CD14-positive monocyte (primary cell): ENCODE measurements around the gene P2RY14. TPM values are rescaled to one million over a fixed set of nuclear protein-coding genes. Genes with fewer than 3 reads are reported as not detected.
A peak's percentile ranks its signal among the peaks of the same experiment; 100 is the strongest.

Experiments used
- DNase-seq, 3 donors: peaks; one replicate each; pipeline ENCODE4 v3.0.0-alpha.2; 2011 to 2022
- H2AFZ ChIP-seq: 2 replicates; pipeline ENCODE4 v1.6.0; 2012; ENCODE audit warnings: mild to moderate bottlenecking, low read depth, low read length, inconsistent platforms; ENCODE audit not compliant: insufficient read depth, poor library complexity, severe bottlenecking
- H3K27ac ChIP-seq, 2 donors: 1 replicate in 1 of 2; 2 replicates in 1 of 2; pipeline ENCODE4 v1.5.1; 2012 to 2013; ENCODE audit warnings: low read length in 2 of 2, control low read depth in 1 of 2, inconsistent platforms in 1 of 2, low read depth in 1 of 2, mild to moderate bottlenecking in 1 of 2
- H3K27me3 ChIP-seq, 2 donors: one replicate each; pipeline versions ENCODE4 v1.6.0 to v1.6.1; 2011 to 2013; ENCODE audit warnings: low read length in 2 of 2; ENCODE audit not compliant: control insufficient read depth in 2 of 2, insufficient read depth in 2 of 2
- H3K36me3 ChIP-seq, 2 donors: replicated peaks in 1 of 2; 1 replicate in 1 of 2; 2 replicates in 1 of 2; pipeline versions ENCODE4 v1.5.1 to v1.6.1; 2012 to 2013; ENCODE audit warnings: low read length in 2 of 2, control low read depth in 1 of 2, inconsistent platforms in 1 of 2, mild to moderate bottlenecking in 1 of 2; ENCODE audit not compliant: insufficient read depth in 2 of 2, control insufficient read depth in 1 of 2
- H3K4me1 ChIP-seq, 2 donors: 1 replicate in 1 of 2; 2 replicates in 1 of 2; pipeline versions ENCODE4 v1.5.1 to v1.6.1; 2012 to 2013; ENCODE audit warnings: low read length in 2 of 2, control low read depth in 1 of 2, inconsistent platforms in 1 of 2, mild to moderate bottlenecking in 1 of 2, moderate library complexity in 1 of 2; ENCODE audit not compliant: insufficient read depth in 2 of 2, control insufficient read depth in 1 of 2
- H3K4me2 ChIP-seq: replicated peaks from 2 replicates; pipeline ENCODE3; 2012; ENCODE audit warnings: low read length, moderate library complexity, mild to moderate bottlenecking; ENCODE audit not compliant: poor library complexity, severe bottlenecking; ENCODE audit errors: extremely low read depth
- H3K4me3 ChIP-seq, 3 experiments: fragments of 200-600 bp in 1 of 3; sonication (generic) in 1 of 3; replicated peaks in 1 of 3; 1 replicate in 2 of 3; 2 replicates in 1 of 3; pipeline ENCODE4 v1.5.1; 2011 to 2013; ENCODE audit warnings: low read length in 3 of 3, mild to moderate bottlenecking in 3 of 3, control low read depth in 2 of 3, low read depth in 2 of 3, inconsistent platforms in 1 of 3, moderate library complexity in 1 of 3
- H3K79me2 ChIP-seq: 2 replicates; pipeline ENCODE4 v1.6.0; 2012; ENCODE audit warnings: mild to moderate bottlenecking, control low read depth, inconsistent platforms, low read length, moderate library complexity; ENCODE audit not compliant: insufficient read depth
- H3K9ac ChIP-seq: 2 replicates; pipeline ENCODE4 v1.6.0; 2017; ENCODE audit warnings: low read length, mild to moderate bottlenecking; ENCODE audit not compliant: insufficient read depth, poor library complexity, severe bottlenecking
- H3K9me3 ChIP-seq, 2 donors: replicated peaks in 1 of 2; 1 replicate in 1 of 2; 2 replicates in 1 of 2; pipeline versions ENCODE4 v1.5.1 to v1.6.1; 2012 to 2013; ENCODE audit warnings: low read length in 2 of 2, control low read depth in 1 of 2; ENCODE audit not compliant: control insufficient read depth in 1 of 2, insufficient read depth in 1 of 2
- H4K20me1 ChIP-seq: 2 replicates; pipeline ENCODE4 v1.6.0; 2012; ENCODE audit warnings: mild to moderate bottlenecking, low read length, control low read depth, moderate library complexity; ENCODE audit not compliant: insufficient read depth
- H3K27ac Mint-ChIP-seq, 7 donors: one replicate each; pipeline ENCODE4 v1.8.0; 2020; ENCODE audit warnings: mild to moderate bottlenecking in 7 of 7, mixed read lengths in 7 of 7, moderate library complexity in 6 of 7, inconsistent platforms in 2 of 7
- H3K27me3 Mint-ChIP-seq, 3 donors: one replicate each; pipeline ENCODE4 v1.8.0; 2021 to 2022; ENCODE audit warnings: low read depth in 3 of 3, mild to moderate bottlenecking in 3 of 3, mixed read lengths in 3 of 3, moderate library complexity in 3 of 3, inconsistent platforms in 1 of 3
- H3K36me3 Mint-ChIP-seq, 2 donors: one replicate each; pipeline ENCODE4 v1.8.0; 2020; ENCODE audit warnings: mixed read lengths in 2 of 2, inconsistent platforms in 1 of 2, mild to moderate bottlenecking in 1 of 2
- H3K4me1 Mint-ChIP-seq: one replicate; pipeline ENCODE4 v1.8.0; 2020; ENCODE audit warnings: mild to moderate bottlenecking, mixed read lengths
- H3K4me3 Mint-ChIP-seq, 2 donors: one replicate each; pipeline ENCODE4 v1.8.0; 2020; ENCODE audit warnings: mild to moderate bottlenecking in 2 of 2, mixed read lengths in 2 of 2, moderate library complexity in 1 of 2
- H3K9me3 Mint-ChIP-seq, 7 donors: one replicate each; pipeline ENCODE4 v1.8.0; 2020 to 2022; ENCODE audit warnings: mixed read lengths in 7 of 7, mild to moderate bottlenecking in 6 of 7, moderate library complexity in 6 of 7, inconsistent platforms in 2 of 7
- CTCF ChIP-seq: fragments of 200-600 bp; IDR thresholded peaks from one replicate; pipeline ENCODE4 v1.8.0; 2022; ENCODE audit warnings: antibody characterized with exemption, mild to moderate bottlenecking
- whole genome bisulfite sequencing: methylation state at CpG from one replicate; pipeline ENCODE4 v1.1.5; 2013; ENCODE audit warnings: missing lambda C conversion rate; ENCODE audit not compliant: insufficient coverage; 5-methylcytosine and 5-hydroxymethylcytosine counted together
- intact Hi-C, 2 donors: fragments of 100-400 bp; cut with micrococcal nuclease; formaldehyde crosslinking; loops; one replicate each; pipeline versions ENCODE4 v1.15.0 to v1.15.1; 2023
- polyA plus RNA-seq, 3 donors: library from polyadenylated mRNA; depleted of rRNA in 1 of 3; unstranded in 2 of 3; stranded (reverse) in 1 of 3; fragments of 300-500 nt in 2 of 3; fragments of >200 nt in 1 of 3; fragmentation: Illumina TruSeq in 2 of 3; gene quantifications; 1 replicate in 2 of 3; 2 replicates in 1 of 3; pipeline ENCODE4 v1.2.3, GENCODE V29; 2012 to 2021

Gene P2RY14
- polyA plus RNA-seq, 3 donors, result 0.20 to 0.67 (median 0.50) TPM

- no peaks in the 10 kb centered on the region for H3K9me3 ChIP-seq
- Mint-ChIP-seq H3K4me1 (peaks cover 91% of the 10 kb centered on the region), H3K4me3 (no peak overlapping the region), H3K27ac (peak overlapping the region; percentile 48 to 91 (median 85)), H3K27me3 (peaks cover 0 to 2% (median 0%) of the 10 kb centered on the region in 3 donors), H3K36me3 (peaks cover 15 to 17% of the 10 kb centered on the region in 2 donors), H3K9me3 (peaks cover 0 to 2% (median 0%) of the 10 kb centered on the region in 7 donors)
- H3K4me3 ChIP-seq, result no peak overlapping the region
- H3K36me3 ChIP-seq, result peaks cover 0 to 13% of the 10 kb centered on the region in 2 donors
- intact Hi-C loops, result loop anchor here in 1 of 2 donors (10.0 kb wide), 1 partner anchor 62 kb away; the partner anchor contains the start of gene P2RY12
- peak overlapping the region in 1 of 2 donors; percentile 30 for H3K27ac ChIP-seq
- no peaks in the 10 kb centered on the region for H3K27me3 ChIP-seq
- no CpG with 5 or more reads among the region's 1 CpG for WGBS
- H4K20me1 ChIP-seq, result peaks cover 18% of the 10 kb centered on the region
- TF ChIP-seq CTCF, result no peak
- H3K79me2 ChIP-seq, result peaks cover 27% of the 10 kb centered on the region
- H3K9ac ChIP-seq, result no peak overlapping the region
- DNase-seq, result peak in 1 of 3 donors; percentile 31
- peaks cover 77 to 95% of the 10 kb centered on the region in 2 donors for H3K4me1 ChIP-seq
- H2AFZ ChIP-seq, result no peak overlapping the region
- H3K4me2 ChIP-seq, result peak overlapping the region; percentile 58
Measured at GRCh38 chr3:151322511-151322910, 44.2 kb upstream of the P2RY14 start.

GRCh38 chr3:151321526-151321925 is 43.2 kb upstream of the P2RY14 start:
- H3K4me1 ChIP-seq, result peaks cover 68 to 85% of the 10 kb centered on the region in 2 donors
- intact Hi-C loops, result loop anchor here in 1 of 2 donors (10.0 kb wide), 1 partner anchor 63 kb away; the partner anchor contains the start of gene P2RY12
- H3K9me3 ChIP-seq, result no peaks in the 10 kb centered on the region
- WGBS, result no CpG with 5 or more reads among the region's 1 CpG
- Mint-ChIP-seq H3K27ac (peak overlapping the region; percentile 66 to 91 (median 88)), H3K4me1 (peaks cover 81% of the 10 kb centered on the region), H3K27me3 (peaks cover 0 to 3% (median 0%) of the 10 kb centered on the region in 3 donors), H3K36me3 (peaks cover 7% of the 10 kb centered on the region in 2 donors), H3K9me3 (peaks cover 0 to 2% (median 0%) of the 10 kb centered on the region in 7 donors), H3K4me3 (peak overlapping the region; percentile 52 to 57)
- peak overlapping the region in 1 of 3 experiments; percentile 56 for H3K4me3 ChIP-seq
- H3K9ac ChIP-seq, result no peak overlapping the region
- H3K79me2 ChIP-seq, result peaks cover 17% of the 10 kb centered on the region
- peaks cover 9% of the 10 kb centered on the region for H4K20me1 ChIP-seq
- DNase-seq, result peak in 2 of 3 donors; percentile 30 to 42
- peaks cover 0 to 4% of the 10 kb centered on the region in 2 donors for H3K36me3 ChIP-seq
- peak overlapping the region; percentile 58 for H3K4me2 ChIP-seq
- no peak for TF ChIP-seq CTCF
- H2AFZ ChIP-seq, result no peak overlapping the region
- H3K27ac ChIP-seq, result peak overlapping the region in 1 of 2 donors; percentile 63
- H3K27me3 ChIP-seq, result no peaks in the 10 kb centered on the region
